Ascending aorta (tissue), 2 donors: ENCODE data around the gene IFIT5. TPM values are rescaled to one million over a fixed set of nuclear protein-coding genes. Genes with fewer than 3 reads are reported as not detected.
"Not testable (repeated sequence)": the region's sequence is repeated elsewhere in the genome, so short reads cannot be mapped to it uniquely, and the experiment has no call there.

Experiments used
- DNase-seq, 2 donors: peaks; one replicate each; pipeline ENCODE4 v3.0.0-alpha.2; 2019; ENCODE audit warnings: low spot score in 2 of 2
- H3K27ac ChIP-seq, 2 donors: fragments of 200-600 bp; sonication (generic); one replicate each; pipeline ENCODE4 v1.5.1; 2016 to 2017; ENCODE audit warnings: mild to moderate bottlenecking in 1 of 2
- H3K27me3 ChIP-seq: fragments of 200-600 bp; sonication (generic); one replicate; pipeline ENCODE4 v1.5.1; 2017
- H3K36me3 ChIP-seq, 2 donors: fragments of 200-600 bp; sonication (generic); one replicate each; pipeline ENCODE4 v1.5.1; 2016
- H3K4me1 ChIP-seq, 2 donors: fragments of 200-600 bp; sonication (generic); one replicate each; pipeline ENCODE4 v1.5.1; 2016 to 2017; ENCODE audit warnings: mild to moderate bottlenecking in 1 of 2
- H3K4me3 ChIP-seq, 2 donors: fragments of 200-600 bp; sonication (generic); one replicate each; pipeline ENCODE4 v1.5.1; 2016 to 2017; ENCODE audit warnings: mild to moderate bottlenecking in 1 of 2
- H3K9me3 ChIP-seq, 2 donors: fragments of 200-600 bp; sonication (generic); one replicate each; pipeline ENCODE4 v1.5.1; 2016
- intact Hi-C: fragments of 100-400 bp; cut with DNase I; formaldehyde crosslinking; loops from one replicate; pipeline ENCODE4 v1.15.1; 2023
- total RNA-seq: library from RNA; depleted of rRNA; stranded (reverse); fragments of >200 nt; gene quantifications from one replicate; pipeline ENCODE4 v1.1.0, GENCODE V29; 2016
- TF ChIP-seq, protein P1 (sequence below), 3 experiments: fragments of 200-600 bp in 2 of 3; fragments of 450-650 bp in 1 of 3; sonication (generic) in 2 of 3; IDR thresholded peaks; one replicate each; pipeline ENCODE4 v1.5.1; 2016 to 2019; ENCODE audit warnings: antibody characterized with exemption in 3 of 3, mild to moderate bottlenecking in 1 of 3, moderate library complexity in 1 of 3

Gene IFIT5
- total RNA-seq, 1 donor from 2014 or later, result 3.3 TPM

DNA sequence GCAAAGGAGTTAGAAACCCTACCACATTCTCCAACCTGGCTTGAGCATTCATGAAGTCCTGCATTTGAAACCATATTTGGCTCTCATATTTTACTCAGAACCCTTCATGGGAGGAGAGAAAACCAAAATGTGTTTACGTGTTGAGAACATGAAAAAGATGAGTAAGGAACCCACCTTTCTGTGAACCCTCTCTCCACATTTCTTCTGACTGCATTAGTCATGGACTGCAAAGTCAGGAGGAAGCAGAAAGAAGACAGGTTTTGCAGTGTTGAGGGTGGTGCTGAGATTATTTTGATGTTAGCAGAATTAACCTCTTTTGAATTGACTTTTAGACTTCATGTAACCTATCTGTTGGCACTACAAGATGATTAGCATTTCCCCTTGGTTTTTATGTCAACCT lies 31.6 kb upstream of the IFIT5 start:
- H3K4me3 ChIP-seq, result no peak overlapping the region
- H3K36me3 ChIP-seq, result no peaks in the 10 kb centered on the region
- H3K27me3 ChIP-seq, result no peaks in the 10 kb centered on the region
- TF ChIP-seq, protein P1, sequence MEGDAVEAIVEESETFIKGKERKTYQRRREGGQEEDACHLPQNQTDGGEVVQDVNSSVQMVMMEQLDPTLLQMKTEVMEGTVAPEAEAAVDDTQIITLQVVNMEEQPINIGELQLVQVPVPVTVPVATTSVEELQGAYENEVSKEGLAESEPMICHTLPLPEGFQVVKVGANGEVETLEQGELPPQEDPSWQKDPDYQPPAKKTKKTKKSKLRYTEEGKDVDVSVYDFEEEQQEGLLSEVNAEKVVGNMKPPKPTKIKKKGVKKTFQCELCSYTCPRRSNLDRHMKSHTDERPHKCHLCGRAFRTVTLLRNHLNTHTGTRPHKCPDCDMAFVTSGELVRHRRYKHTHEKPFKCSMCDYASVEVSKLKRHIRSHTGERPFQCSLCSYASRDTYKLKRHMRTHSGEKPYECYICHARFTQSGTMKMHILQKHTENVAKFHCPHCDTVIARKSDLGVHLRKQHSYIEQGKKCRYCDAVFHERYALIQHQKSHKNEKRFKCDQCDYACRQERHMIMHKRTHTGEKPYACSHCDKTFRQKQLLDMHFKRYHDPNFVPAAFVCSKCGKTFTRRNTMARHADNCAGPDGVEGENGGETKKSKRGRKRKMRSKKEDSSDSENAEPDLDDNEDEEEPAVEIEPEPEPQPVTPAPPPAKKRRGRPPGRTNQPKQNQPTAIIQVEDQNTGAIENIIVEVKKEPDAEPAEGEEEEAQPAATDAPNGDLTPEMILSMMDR (IDR thresholded peaks at IDR 0.05), result no peak
- no peaks in the 10 kb centered on the region for H3K4me1 ChIP-seq
- intact Hi-C loops, result no loop called here
- H3K9me3 ChIP-seq, result no peaks in the 10 kb centered on the region
- DNase-seq, result no peak
- H3K27ac ChIP-seq, result no peak overlapping the region

DNA sequence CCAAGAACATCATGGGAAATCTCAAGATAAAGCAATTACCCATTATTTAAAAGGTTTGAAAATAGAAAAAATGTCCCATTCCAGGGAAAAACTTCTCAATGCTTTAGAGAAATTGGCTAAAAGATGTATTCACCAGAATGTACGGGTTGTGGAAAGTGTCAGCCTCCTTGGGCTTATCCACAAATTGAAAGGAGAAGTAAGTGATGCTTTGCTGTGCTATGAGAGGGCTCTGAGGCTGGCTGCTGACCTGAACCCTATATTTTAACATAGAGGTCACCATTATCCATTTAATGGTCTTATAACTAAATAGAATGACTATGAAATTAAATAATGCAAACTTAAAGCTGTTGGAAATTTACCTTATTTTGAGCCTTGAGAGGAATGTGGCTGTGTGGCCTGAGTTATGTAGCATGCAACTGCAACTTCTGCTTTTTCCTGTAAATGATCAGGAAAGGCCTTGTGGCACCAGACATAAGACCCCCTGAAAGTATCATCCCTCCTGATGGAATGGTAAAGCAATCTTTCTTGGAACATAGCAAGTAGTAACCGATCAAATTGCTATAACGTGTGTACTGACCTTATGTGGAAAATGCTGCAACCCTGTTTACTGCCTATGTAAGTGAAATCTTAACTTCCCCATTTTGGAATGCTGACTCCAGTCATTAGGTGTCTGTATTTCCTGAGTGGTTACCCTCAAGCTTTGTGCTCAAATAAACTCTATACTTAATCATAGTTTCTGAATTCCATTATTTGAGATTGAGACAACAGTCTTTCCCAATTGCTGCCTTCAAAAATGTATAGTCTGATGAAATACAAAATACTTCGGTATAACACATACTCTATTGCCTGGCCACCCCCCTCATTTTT lies 29.7 kb upstream of the IFIT5 start:
- TF ChIP-seq, protein P1 (IDR thresholded peaks at IDR 0.05), result no peak
- no peak overlapping the region for H3K27ac ChIP-seq
- DNase-seq, result no peak

DNA sequence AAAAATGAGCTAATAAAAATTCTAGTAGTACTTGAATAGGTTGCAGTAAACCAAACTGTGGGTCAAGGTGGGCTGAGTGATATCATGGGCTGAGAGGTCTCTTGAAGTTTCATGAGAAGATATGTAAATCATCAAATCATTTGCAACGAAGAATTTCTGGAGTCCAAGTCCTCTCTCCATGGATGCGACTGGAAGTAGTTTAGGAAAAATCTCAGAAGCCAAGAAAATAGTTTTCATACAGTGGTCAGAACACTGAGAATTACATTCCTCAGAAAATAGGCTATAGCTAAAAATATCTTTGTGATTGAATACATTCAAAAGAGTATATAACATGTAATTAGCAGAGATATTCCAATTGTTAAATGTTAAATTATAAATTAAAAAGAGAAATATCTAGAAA lies 25.6 kb upstream of the IFIT5 start:
- no peaks in the 10 kb centered on the region for H3K36me3 ChIP-seq
- no peak overlapping the region for H3K27ac ChIP-seq
- DNase-seq, result no peak
- TF ChIP-seq, protein P1 (IDR thresholded peaks at IDR 0.05), result no peak
- no peaks in the 10 kb centered on the region for H3K27me3 ChIP-seq
- H3K4me3 ChIP-seq, result no peak overlapping the region
- intact Hi-C loops, result loop anchor here (2.0 kb wide), 1 partner anchor 14 kb away; no protein-coding TSS in a partner anchor
- H3K4me1 ChIP-seq, result peaks cover 3 to 15% of the 10 kb centered on the region in 2 donors
- no peaks in the 10 kb centered on the region for H3K9me3 ChIP-seq

More for the DNA sequence above, 29.7 kb upstream of the IFIT5 start:
- no peaks in the 10 kb centered on the region for H3K9me3 ChIP-seq
- H3K27me3 ChIP-seq, result no peaks in the 10 kb centered on the region
- H3K4me1 ChIP-seq, result peaks cover 0 to 3% of the 10 kb centered on the region in 2 donors
- H3K4me3 ChIP-seq, result no peak overlapping the region
- H3K36me3 ChIP-seq, result no peaks in the 10 kb centered on the region
- intact Hi-C loops, result no loop called here

DNA sequence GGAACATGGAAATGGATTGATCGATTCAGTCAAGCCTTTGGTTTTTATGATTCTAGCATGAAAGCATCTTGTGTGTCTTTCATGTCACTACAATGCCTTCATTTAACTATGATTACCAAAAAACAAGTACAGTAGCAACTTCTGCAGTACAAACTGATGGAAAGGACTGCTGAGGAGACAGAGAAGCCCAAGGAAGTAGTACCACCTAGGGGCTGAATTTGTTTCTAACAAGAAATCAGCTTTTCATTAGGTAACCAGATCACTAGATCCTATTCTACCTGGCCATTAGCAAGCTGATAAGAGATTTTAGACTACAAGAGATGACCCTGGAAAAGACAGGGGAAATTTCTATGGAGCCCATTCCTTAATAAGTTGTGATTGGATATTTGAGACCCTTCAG lies 25.1 kb upstream of the IFIT5 start:
- H3K27ac ChIP-seq, result no peak overlapping the region
- H3K36me3 ChIP-seq, result no peaks in the 10 kb centered on the region
- intact Hi-C loops, result loop anchor here (2.0 kb wide), 1 partner anchor 14 kb away; no protein-coding TSS in a partner anchor
- no peaks in the 10 kb centered on the region for H3K9me3 ChIP-seq
- TF ChIP-seq, protein P1 (IDR thresholded peaks at IDR 0.05), result peak; percentile 40 to 56 (median 44)
- no peaks in the 10 kb centered on the region for H3K27me3 ChIP-seq
- no peak for DNase-seq
- H3K4me3 ChIP-seq, result no peak overlapping the region
- peaks cover 3 to 19% of the 10 kb centered on the region in 2 donors for H3K4me1 ChIP-seq

DNA sequence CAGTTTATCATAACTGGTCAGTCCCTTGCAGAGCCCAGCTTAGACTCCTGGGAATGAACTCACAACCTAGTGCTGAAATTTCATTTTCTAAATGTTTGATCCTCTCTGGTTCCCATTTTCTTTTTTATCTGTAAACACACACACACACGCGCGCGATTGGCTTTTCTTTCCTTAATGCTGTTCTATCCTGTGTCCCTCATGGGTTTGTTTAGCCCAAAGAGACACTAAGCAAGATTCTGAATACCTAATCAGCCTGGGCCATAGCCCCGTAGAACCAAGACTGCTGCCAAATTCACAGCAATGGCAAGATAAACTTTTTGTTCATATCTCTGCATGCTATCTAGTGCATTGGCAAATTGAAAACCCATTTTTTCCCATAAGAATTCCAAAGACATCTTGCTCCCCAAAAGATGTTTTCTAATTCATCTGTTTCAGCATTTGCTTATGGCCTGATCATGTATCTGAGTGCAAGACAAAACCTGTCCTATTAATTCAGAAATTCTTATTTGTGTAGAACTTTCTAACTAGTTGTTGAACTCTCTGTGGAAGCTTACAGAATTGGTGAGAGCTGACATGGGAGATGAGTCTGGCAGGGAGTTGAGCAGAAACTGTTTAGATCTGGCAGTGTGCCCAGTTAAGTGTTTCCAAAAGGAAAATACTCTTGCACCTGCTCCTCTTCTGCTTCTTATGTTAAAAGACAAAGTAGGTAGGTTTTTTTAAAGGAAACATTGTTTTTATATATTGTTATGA lies 23.7 kb upstream of the IFIT5 start:
- Histone ChIP-seq H3K36me3 (no peaks in the 10 kb centered on the region), H3K9me3 (no peaks in the 10 kb centered on the region), H3K4me3 (no peak overlapping the region), H3K4me1 (peaks cover 3 to 28% of the 10 kb centered on the region in 2 donors), H3K27ac (peak overlapping the region in 1 of 2 donors; percentile 21), H3K27me3 (no peaks in the 10 kb centered on the region)
- no peak for DNase-seq
- TF ChIP-seq, protein P1 (IDR thresholded peaks at IDR 0.05), result no peak
- intact Hi-C loops, result loop anchor here (5.0 kb wide), 1 partner anchor 63 kb away; the partner anchor contains the start of gene IFIT3

DNA sequence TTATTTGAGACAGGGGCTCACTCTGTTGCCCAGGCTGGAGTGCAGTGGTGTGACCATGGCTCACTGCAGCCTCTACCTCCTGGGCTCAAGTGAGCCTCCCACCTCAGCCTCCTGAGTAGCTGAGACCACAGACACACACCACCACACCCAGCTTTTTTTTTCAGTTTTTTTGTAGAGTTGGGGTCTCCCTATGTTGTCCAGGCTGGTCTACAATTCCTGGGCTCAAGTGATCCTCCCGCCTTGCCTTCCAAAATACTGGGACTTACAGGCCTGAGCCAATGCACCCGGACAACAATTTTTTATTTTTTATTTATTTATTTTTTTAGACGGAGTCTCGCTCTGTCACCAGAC lies 23.2 kb upstream of the IFIT5 start:
- Histone ChIP-seq H3K27ac (peak overlapping the region in 1 of 2 donors; percentile 76), H3K4me1 (peaks cover 3 to 28% of the 10 kb centered on the region in 2 donors)
- H3K27me3 ChIP-seq, H3K36me3 ChIP-seq, DNase-seq, H3K4me3 ChIP-seq, H3K9me3 ChIP-seq: not testable (repeated sequence)
- intact Hi-C loops, result loop anchor here (5.0 kb wide), 1 partner anchor 64 kb away; the partner anchor contains the start of gene IFIT3
